Omental fat pad (tissue), 4 donors: ENCODE data around the gene ERBB4. TPM values are rescaled to one million over a fixed set of nuclear protein-coding genes. Genes with fewer than 3 reads are reported as not detected.

Experiments
- ATAC-seq: fragments of 150-250 bp; one replicate; pipeline ENCODE4 v1.9.1; 2016; ENCODE audit warnings: mild to moderate bottlenecking, moderate library complexity; ENCODE audit not compliant: low FRiP score
- DNase-seq: peaks from one replicate; pipeline ENCODE4 v3.0.0-alpha.2; 2019; ENCODE audit warnings: low spot score
- CTCF ChIP-seq, 3 donors: fragments of 450-650 bp; IDR thresholded peaks; one replicate each; pipeline ENCODE4 v1.5.1; 2016 to 2017; ENCODE audit warnings: antibody characterized with exemption in 3 of 3, mild to moderate bottlenecking in 3 of 3, moderate library complexity in 2 of 3
- total RNA-seq, 4 donors: library from RNA; depleted of rRNA; stranded (reverse); fragments of >200 nt; gene quantifications; one replicate each; pipeline ENCODE4 v1.1.0, GENCODE V29; 2016

The ERBB4 gene
- total RNA-seq, 4 donors from 2014 or later, result 0.16 to 7.7 (median 2.1) TPM

- no peak for DNase-seq
- TF ChIP-seq CTCF (IDR thresholded peaks at IDR 0.05), result no peak
- no peak for ATAC-seq
Observed at GRCh38 chr2:212416086-212416485, 122.5 kb downstream of the ERBB4 start.

GRCh38 chr2:212414767-212415211, 123.8 kb downstream of the ERBB4 start:
- TF ChIP-seq CTCF (IDR thresholded peaks at IDR 0.05), result no peak
- ATAC-seq, result no peak

GRCh38 chr2:212409560-212409959, 129.0 kb downstream of the ERBB4 start:
- ATAC-seq, result no peak
- no peak for DNase-seq
- no peak for TF ChIP-seq CTCF (IDR thresholded peaks at IDR 0.05)

More at GRCh38 chr2:212414767-212415211, 123.8 kb downstream of the ERBB4 start:
- no peak for DNase-seq

GRCh38 chr2:212408524-212408923, 130.1 kb downstream of the ERBB4 start:
- no peak for DNase-seq
- ATAC-seq, result peak; percentile 62
- TF ChIP-seq CTCF (IDR thresholded peaks at IDR 0.05), result no peak

- DNase-seq, result no peak
- no peak for ATAC-seq
- no peak for TF ChIP-seq CTCF (IDR thresholded peaks at IDR 0.05)
Observed at GRCh38 chr2:212406716-212407115, 131.9 kb downstream of the ERBB4 start.

GRCh38 chr2:212402316-212402715, 136.3 kb downstream of the ERBB4 start:
- ATAC-seq (no peak), DNase-seq (no peak)
- TF ChIP-seq CTCF (IDR thresholded peaks at IDR 0.05), result no peak

- no peak for TF ChIP-seq CTCF (IDR thresholded peaks at IDR 0.05)
- ATAC-seq, result no peak
Observed at GRCh38 chr2:212398316-212398715, 140.3 kb downstream of the ERBB4 start.

More at GRCh38 chr2:212398316-212398715, 140.3 kb downstream of the ERBB4 start:
- DNase-seq, result no peak
